Panc1 (cell line): Measurements from ENCODE around the gene ZNF236. TPM values are rescaled to one million over a fixed set of nuclear protein-coding genes. Genes with fewer than 3 reads are reported as not detected.

Experiments
- ATAC-seq: fragments of 200-7000 bp; cut with Tn5 transposase; 2 replicates; pipeline ENCODE4 v1.9.1; 2020; ENCODE audit warnings: mild to moderate bottlenecking, moderate library complexity
- BruUV-seq: library from RNA; stranded (reverse); fragments of 400-500 nt; replicated peaks from 2 replicates; lab custom pipeline; 2021; lab: Mats Ljungman, UMichigan
- CTCF ChIA-PET: fragments of 300-600 bp; sonication (Branson Sonifier 250); formaldehyde crosslinking; loops from one replicate; lab custom pipeline; 2022; ENCODE audit warnings: antibody characterized with exemption; lab: Charles Lee
- POLR2A ChIA-PET: fragments of 300-600 bp; sonication (Branson Sonifier 250); formaldehyde crosslinking; loops from one replicate; lab custom pipeline; 2022; ENCODE audit warnings: antibody characterized with exemption; lab: Charles Lee
- DNase-seq: peaks from one replicate; pipeline ENCODE4 v3.0.0-alpha.2; 2010; ENCODE audit warnings: low read depth, low spot score
- H3K27ac ChIP-seq: 2 replicates; pipeline ENCODE4 v1.5.1; 2011; ENCODE audit warnings: mild to moderate bottlenecking, low read length, inconsistent platforms
- H3K27me3 ChIP-seq: fragments of 200-500 bp; sonication (Bioruptor generic); 2 replicates; pipeline ENCODE4 v1.6.0; 2014; ENCODE audit warnings: low read length, inconsistent platforms; ENCODE audit not compliant: control insufficient read depth, insufficient read depth
- H3K36me3 ChIP-seq: fragments of 200-500 bp; sonication (Bioruptor generic); 2 replicates; pipeline ENCODE4 v1.5.1; 2014; ENCODE audit warnings: inconsistent platforms, mild to moderate bottlenecking, low read length, moderate library complexity; ENCODE audit not compliant: control insufficient read depth, insufficient read depth
- H3K4me1 ChIP-seq: 2 replicates; pipeline ENCODE4 v1.5.1; 2011; ENCODE audit warnings: inconsistent platforms, mild to moderate bottlenecking, low read length, moderate library complexity; ENCODE audit not compliant: control insufficient read depth, insufficient read depth
- H3K4me3 ChIP-seq, 2 experiments: 2 replicates each; pipeline ENCODE4 v1.5.1; 2011 to 2012; ENCODE audit warnings: low read depth in 2 of 2, low read length in 2 of 2, mild to moderate bottlenecking in 2 of 2, inconsistent platforms in 1 of 2, moderate library complexity in 1 of 2
- H3K9me3 ChIP-seq: fragments of 200-500 bp; sonication (Bioruptor generic); 2 replicates; pipeline ENCODE4 v1.5.1; 2014; ENCODE audit warnings: low read depth, mild to moderate bottlenecking, inconsistent platforms, low read length, moderate library complexity; ENCODE audit not compliant: control insufficient read depth, insufficient read depth
- POLR2AphosphoS5 ChIP-seq: IDR thresholded peaks from 2 replicates; pipeline ENCODE4 v1.6.1; 2012; ENCODE audit warnings: mild to moderate bottlenecking, low read depth, low read length, moderate library complexity
- SIN3A ChIP-seq: IDR thresholded peaks from 2 replicates; pipeline ENCODE4 v1.6.1; 2012; ENCODE audit warnings: low read depth, mild to moderate bottlenecking, low read length, moderate library complexity, borderline replicate concordance; ENCODE audit not compliant: insufficient read depth
- TCF7L2 ChIP-seq: IDR thresholded peaks from 2 replicates; pipeline ENCODE4 v1.6.1; 2011; ENCODE audit warnings: mild to moderate bottlenecking, low read depth, low read length, inconsistent platforms
- in situ Hi-C: cut with HindIII; loops from 2 replicates; pipeline ENCODE4 v1.10.0; 2016; ENCODE audit warnings: low sequenced_read_pairs, low pct_unique_long_range_greater_than_20kb
- intact Hi-C: fragments of 100-400 bp; cut with micrococcal nuclease; formaldehyde crosslinking; loops from one replicate; pipeline ENCODE4 v1.10.0; 2022; ENCODE audit not compliant: unreplicated experiment
- total RNA-seq: library from RNA; stranded (reverse); gene quantifications from one replicate; pipeline ENCODE4 v1.2.1, GENCODE V29; 2021; ENCODE audit not compliant: unreplicated experiment
- TF ChIP-seq, protein P1 (sequence below), 2 experiments: IDR thresholded peaks; 2 replicates each; pipeline ENCODE4 v1.6.1; 2011 to 2012; ENCODE audit warnings: low read depth in 2 of 2, control low read depth in 1 of 2, low read length in 1 of 2, mild to moderate bottlenecking in 1 of 2, moderate library complexity in 1 of 2; ENCODE audit not compliant: insufficient read depth in 1 of 2
- TF ChIP-seq, protein P2 (sequence below): fragments of 450-650 bp; IDR thresholded peaks from 2 replicates; pipeline ENCODE4 v1.5.1; 2017; ENCODE audit warnings: mild to moderate bottlenecking

ZNF236 gene
- total RNA-seq, 1 experiment from 2014 or later = 32.2 TPM

DNA sequence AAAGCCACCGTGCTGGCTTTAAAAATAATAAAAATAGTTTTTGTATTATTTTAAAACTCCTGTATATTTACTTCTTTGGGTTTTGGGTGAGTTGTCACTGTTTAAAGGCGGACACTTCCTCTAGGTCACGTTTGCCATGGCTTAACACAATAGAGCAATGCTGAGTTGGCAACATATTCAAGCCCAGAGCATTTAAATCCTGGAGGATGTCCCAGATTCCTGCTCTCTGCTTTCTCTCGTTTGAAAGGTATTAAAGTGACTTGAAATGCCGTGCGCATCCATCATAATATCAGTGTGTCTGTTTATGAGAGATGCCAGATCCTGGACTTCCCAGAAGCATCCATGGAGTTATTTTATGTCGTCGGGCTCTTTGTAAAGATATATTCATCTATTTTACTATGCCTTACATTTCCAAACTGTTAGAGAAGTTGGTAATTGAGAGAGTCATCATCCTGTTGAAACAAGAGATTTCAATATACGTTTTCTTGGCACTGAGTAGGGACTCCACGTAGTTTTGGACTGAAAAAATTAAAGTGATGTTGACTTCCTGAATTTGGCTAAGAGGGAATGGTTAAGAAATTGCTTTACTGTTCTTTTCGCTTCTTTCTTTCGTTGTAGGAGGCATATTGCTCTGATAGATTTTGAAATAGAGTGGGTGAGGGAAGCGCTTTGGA lies 150.6 kb downstream of the ZNF236 start:
- ChIA-PET POLR2A (no interaction called here), CTCF (interaction anchor here (0.6 kb wide), 1 partner anchor 51 kb away, joined by 3 read pairs; no protein-coding TSS in a partner anchor)
- no peak for TF ChIP-seq POLR2AphosphoS5
- TF ChIP-seq, protein P1, sequence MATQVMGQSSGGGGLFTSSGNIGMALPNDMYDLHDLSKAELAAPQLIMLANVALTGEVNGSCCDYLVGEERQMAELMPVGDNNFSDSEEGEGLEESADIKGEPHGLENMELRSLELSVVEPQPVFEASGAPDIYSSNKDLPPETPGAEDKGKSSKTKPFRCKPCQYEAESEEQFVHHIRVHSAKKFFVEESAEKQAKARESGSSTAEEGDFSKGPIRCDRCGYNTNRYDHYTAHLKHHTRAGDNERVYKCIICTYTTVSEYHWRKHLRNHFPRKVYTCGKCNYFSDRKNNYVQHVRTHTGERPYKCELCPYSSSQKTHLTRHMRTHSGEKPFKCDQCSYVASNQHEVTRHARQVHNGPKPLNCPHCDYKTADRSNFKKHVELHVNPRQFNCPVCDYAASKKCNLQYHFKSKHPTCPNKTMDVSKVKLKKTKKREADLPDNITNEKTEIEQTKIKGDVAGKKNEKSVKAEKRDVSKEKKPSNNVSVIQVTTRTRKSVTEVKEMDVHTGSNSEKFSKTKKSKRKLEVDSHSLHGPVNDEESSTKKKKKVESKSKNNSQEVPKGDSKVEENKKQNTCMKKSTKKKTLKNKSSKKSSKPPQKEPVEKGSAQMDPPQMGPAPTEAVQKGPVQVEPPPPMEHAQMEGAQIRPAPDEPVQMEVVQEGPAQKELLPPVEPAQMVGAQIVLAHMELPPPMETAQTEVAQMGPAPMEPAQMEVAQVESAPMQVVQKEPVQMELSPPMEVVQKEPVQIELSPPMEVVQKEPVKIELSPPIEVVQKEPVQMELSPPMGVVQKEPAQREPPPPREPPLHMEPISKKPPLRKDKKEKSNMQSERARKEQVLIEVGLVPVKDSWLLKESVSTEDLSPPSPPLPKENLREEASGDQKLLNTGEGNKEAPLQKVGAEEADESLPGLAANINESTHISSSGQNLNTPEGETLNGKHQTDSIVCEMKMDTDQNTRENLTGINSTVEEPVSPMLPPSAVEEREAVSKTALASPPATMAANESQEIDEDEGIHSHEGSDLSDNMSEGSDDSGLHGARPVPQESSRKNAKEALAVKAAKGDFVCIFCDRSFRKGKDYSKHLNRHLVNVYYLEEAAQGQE (IDR thresholded peaks at IDR 0.05; ENCODE audit: insufficient read depth in 1 of 2, low read depth in 2 of 2, low read length in 1 of 2) = no peak
- TF ChIP-seq TCF7L2 = no peak
- no peak for TF ChIP-seq SIN3A
- TF ChIP-seq, protein P2, sequence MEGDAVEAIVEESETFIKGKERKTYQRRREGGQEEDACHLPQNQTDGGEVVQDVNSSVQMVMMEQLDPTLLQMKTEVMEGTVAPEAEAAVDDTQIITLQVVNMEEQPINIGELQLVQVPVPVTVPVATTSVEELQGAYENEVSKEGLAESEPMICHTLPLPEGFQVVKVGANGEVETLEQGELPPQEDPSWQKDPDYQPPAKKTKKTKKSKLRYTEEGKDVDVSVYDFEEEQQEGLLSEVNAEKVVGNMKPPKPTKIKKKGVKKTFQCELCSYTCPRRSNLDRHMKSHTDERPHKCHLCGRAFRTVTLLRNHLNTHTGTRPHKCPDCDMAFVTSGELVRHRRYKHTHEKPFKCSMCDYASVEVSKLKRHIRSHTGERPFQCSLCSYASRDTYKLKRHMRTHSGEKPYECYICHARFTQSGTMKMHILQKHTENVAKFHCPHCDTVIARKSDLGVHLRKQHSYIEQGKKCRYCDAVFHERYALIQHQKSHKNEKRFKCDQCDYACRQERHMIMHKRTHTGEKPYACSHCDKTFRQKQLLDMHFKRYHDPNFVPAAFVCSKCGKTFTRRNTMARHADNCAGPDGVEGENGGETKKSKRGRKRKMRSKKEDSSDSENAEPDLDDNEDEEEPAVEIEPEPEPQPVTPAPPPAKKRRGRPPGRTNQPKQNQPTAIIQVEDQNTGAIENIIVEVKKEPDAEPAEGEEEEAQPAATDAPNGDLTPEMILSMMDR = no peak
- Histone ChIP-seq H3K9me3 (no peaks in the 10 kb centered on the region), H3K27me3 (no peaks in the 10 kb centered on the region), H3K36me3 (no peaks in the 10 kb centered on the region), H3K4me1 (no peaks in the 10 kb centered on the region), H3K4me3 (no peak overlapping the region), H3K27ac (no peak overlapping the region)
- in situ Hi-C loops (no loop called here), intact Hi-C loops (no loop called here)
- DNase-seq (no peak), ATAC-seq (no peak)
- BruUV-seq = no TSS peak

DNA sequence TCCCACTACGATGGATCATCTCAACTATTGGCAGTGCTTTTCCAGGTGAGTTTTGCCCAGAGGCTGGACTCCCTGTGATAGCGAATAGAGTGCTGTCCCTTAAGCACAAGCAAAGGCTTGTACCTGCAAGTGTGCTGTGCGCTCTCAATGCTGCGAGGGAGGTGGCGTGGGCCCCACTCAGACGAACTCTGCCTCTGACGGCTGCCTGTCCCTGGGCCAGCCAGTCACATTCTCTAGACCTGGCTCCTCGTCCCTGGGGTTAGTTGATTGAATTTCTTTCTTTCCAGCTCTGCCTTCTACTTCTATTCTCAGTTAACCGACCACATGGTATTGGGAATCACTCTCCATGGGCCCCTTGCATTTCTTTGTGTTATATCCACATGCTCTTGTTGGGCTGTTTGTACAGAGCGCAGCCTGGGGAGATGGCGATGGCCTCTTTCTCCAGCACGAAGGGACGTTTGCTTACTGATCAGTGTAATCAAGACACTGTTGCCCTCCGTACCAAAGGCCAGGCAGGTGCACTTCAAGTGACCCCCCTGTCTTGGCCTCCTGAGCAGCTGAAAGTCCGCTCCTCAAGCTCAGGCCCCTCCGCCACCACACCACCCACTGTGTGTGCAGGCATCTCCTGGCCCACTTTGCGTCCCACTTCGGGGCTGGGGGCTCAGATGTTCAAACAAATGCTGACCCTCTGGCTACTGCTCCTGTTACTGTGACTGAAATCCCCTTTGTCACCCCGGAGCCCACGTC lies 151.3 kb downstream of the ZNF236 start:
- CTCF ChIA-PET = interaction anchor here (0.6 to 0.8 kb wide), 2 partner anchors 9 to 52 kb away, joined by 3 read pairs; no protein-coding TSS in a partner anchor
- POLR2A ChIA-PET = no interaction called here
- TF ChIP-seq TCF7L2 (no peak), POLR2AphosphoS5 (no peak), SIN3A (no peak)
- TF ChIP-seq, protein P2 = no peak
- TF ChIP-seq, protein P1 (IDR thresholded peaks at IDR 0.05; ENCODE audit: insufficient read depth in 1 of 2, low read depth in 2 of 2, low read length in 1 of 2) = no peak
- no peak for DNase-seq
- H3K27me3 ChIP-seq = no peaks in the 10 kb centered on the region
- BruUV-seq = no TSS peak
- H3K36me3 ChIP-seq = no peaks in the 10 kb centered on the region
- 0 out of 2 replicates have a peak, but pooled peaks have one; percentile 15 for ATAC-seq
- intact Hi-C loops (no loop called here), in situ Hi-C loops (no loop called here)
- H3K9me3 ChIP-seq = no peaks in the 10 kb centered on the region
- H3K4me3 ChIP-seq = no peak overlapping the region
- no peak overlapping the region for H3K27ac ChIP-seq
- H3K4me1 ChIP-seq = no peaks in the 10 kb centered on the region
